Rectal smooth muscle tissue (tissue), 1 donor: ENCODE measurements around the gene ULK1.

ENCODE experiments used
- H3K27ac ChIP-seq: one replicate; pipeline ENCODE4 v1.7.0; 2013; ENCODE audit warnings: low read depth, low read length, inconsistent platforms
- H3K27me3 ChIP-seq: one replicate; pipeline ENCODE4 v1.7.0; 2013; ENCODE audit warnings: low read length; ENCODE audit not compliant: control insufficient read depth, insufficient read depth
- H3K36me3 ChIP-seq: one replicate; pipeline ENCODE4 v1.7.0; 2013; ENCODE audit warnings: low read length; ENCODE audit not compliant: control insufficient read depth, insufficient read depth
- H3K4me1 ChIP-seq: one replicate; pipeline ENCODE4 v1.7.0; 2013; ENCODE audit warnings: low read length; ENCODE audit not compliant: control insufficient read depth, insufficient read depth
- H3K4me3 ChIP-seq: one replicate; pipeline ENCODE4 v1.7.0; 2013; ENCODE audit warnings: low read length
- H3K9ac ChIP-seq: one replicate; pipeline ENCODE4 v1.7.0; 2013; ENCODE audit warnings: low read length

ULK1 gene

GRCh38 chr12:131894313-131894860 is at the start of gene ULK1:
Gene ULK1, plus strand, starts transcription at chr12:131894622. Its CDS starts 380 bp downstream, at chr12:131895002.
- Histone ChIP-seq H3K27ac (peak within 1 kb of the TSS; percentile 100), H3K36me3 (peaks cover under 1% of the 10 kb centered on the region), H3K27me3 (no peaks in the 10 kb centered on the region), H3K9ac (peak within 1 kb of the TSS; percentile 90), H3K4me3 (peak within 1 kb of the TSS; percentile 86), H3K4me1 (peaks cover 9% of the 10 kb centered on the region)

- H3K27me3 ChIP-seq: no peaks in the 10 kb centered on the region
- H3K4me1 ChIP-seq: no peaks in the 10 kb centered on the region
- no peak overlapping the region for H3K4me3 ChIP-seq
- H3K27ac ChIP-seq: no peak overlapping the region
- H3K36me3 ChIP-seq: peaks cover 2% of the 10 kb centered on the region
- H3K9ac ChIP-seq: no peak overlapping the region
Observed at GRCh38 chr12:131844656-131845055, 49.8 kb upstream of the ULK1 start.

- Histone ChIP-seq H3K9ac (no peak overlapping the region), H3K4me1 (no peaks in the 10 kb centered on the region), H3K27ac (no peak overlapping the region), H3K36me3 (peaks cover 2% of the 10 kb centered on the region), H3K27me3 (no peaks in the 10 kb centered on the region), H3K4me3 (no peak overlapping the region)
Observed at GRCh38 chr12:131845121-131845520, 49.3 kb upstream of the ULK1 start.

GRCh38 chr12:131847456-131847855 is 47.0 kb upstream of the ULK1 start:
- H3K9ac ChIP-seq: no peak overlapping the region
- no peak overlapping the region for H3K27ac ChIP-seq
- peaks cover 2% of the 10 kb centered on the region for H3K36me3 ChIP-seq
- no peaks in the 10 kb centered on the region for H3K27me3 ChIP-seq
- H3K4me3 ChIP-seq: no peak overlapping the region
- H3K4me1 ChIP-seq: no peaks in the 10 kb centered on the region

- H3K36me3 ChIP-seq: peaks cover 2% of the 10 kb centered on the region
- H3K27ac ChIP-seq: no peak overlapping the region
- H3K4me1 ChIP-seq: no peaks in the 10 kb centered on the region
- no peak overlapping the region for H3K9ac ChIP-seq
- no peak overlapping the region for H3K4me3 ChIP-seq
- H3K27me3 ChIP-seq: no peaks in the 10 kb centered on the region
Observed at GRCh38 chr12:131848753-131849152, 45.7 kb upstream of the ULK1 start.

GRCh38 chr12:131849700-131850553 is 44.5 kb upstream of the ULK1 start:
- Histone ChIP-seq H3K4me3 (no peak overlapping the region), H3K9ac (no peak overlapping the region), H3K27me3 (no peaks in the 10 kb centered on the region), H3K36me3 (no peaks in the 10 kb centered on the region), H3K27ac (no peak overlapping the region), H3K4me1 (no peaks in the 10 kb centered on the region)

- H3K4me3 ChIP-seq: peak overlapping the region; percentile 33
- no peaks in the 10 kb centered on the region for H3K36me3 ChIP-seq
- H3K9ac ChIP-seq: no peak overlapping the region
- H3K27ac ChIP-seq: no peak overlapping the region
- H3K4me1 ChIP-seq: no peaks in the 10 kb centered on the region
- no peaks in the 10 kb centered on the region for H3K27me3 ChIP-seq
Observed at GRCh38 chr12:131850856-131851559, 43.4 kb upstream of the ULK1 start.

GRCh38 chr12:131851741-131852550 is 42.5 kb upstream of the ULK1 start:
- H3K4me1 ChIP-seq: no peaks in the 10 kb centered on the region
- no peak overlapping the region for H3K9ac ChIP-seq
- no peaks in the 10 kb centered on the region for H3K36me3 ChIP-seq
- H3K27me3 ChIP-seq: no peaks in the 10 kb centered on the region
- no peak overlapping the region for H3K27ac ChIP-seq
- H3K4me3 ChIP-seq: peak overlapping the region; percentile 33

GRCh38 chr12:131852551-131853299 is 41.7 kb upstream of the ULK1 start:
- no peaks in the 10 kb centered on the region for H3K4me1 ChIP-seq
- no peak overlapping the region for H3K9ac ChIP-seq
- H3K27me3 ChIP-seq: no peaks in the 10 kb centered on the region
- no peaks in the 10 kb centered on the region for H3K36me3 ChIP-seq
- no peak overlapping the region for H3K27ac ChIP-seq
- no peak overlapping the region for H3K4me3 ChIP-seq

GRCh38 chr12:131853832-131854797 is 40.3 kb upstream of the ULK1 start:
- no peaks in the 10 kb centered on the region for H3K27me3 ChIP-seq
- no peaks in the 10 kb centered on the region for H3K4me1 ChIP-seq
- H3K9ac ChIP-seq: no peak overlapping the region
- H3K36me3 ChIP-seq: no peaks in the 10 kb centered on the region
- H3K27ac ChIP-seq: no peak overlapping the region
- no peak overlapping the region for H3K4me3 ChIP-seq
